ENCODE results near the gene AQP2.
"Not testable (repeated sequence)": the region's sequence is repeated elsewhere in the genome, so short reads cannot be mapped to it uniquely, and the experiment has no call there.

Gene AQP2

DNA sequence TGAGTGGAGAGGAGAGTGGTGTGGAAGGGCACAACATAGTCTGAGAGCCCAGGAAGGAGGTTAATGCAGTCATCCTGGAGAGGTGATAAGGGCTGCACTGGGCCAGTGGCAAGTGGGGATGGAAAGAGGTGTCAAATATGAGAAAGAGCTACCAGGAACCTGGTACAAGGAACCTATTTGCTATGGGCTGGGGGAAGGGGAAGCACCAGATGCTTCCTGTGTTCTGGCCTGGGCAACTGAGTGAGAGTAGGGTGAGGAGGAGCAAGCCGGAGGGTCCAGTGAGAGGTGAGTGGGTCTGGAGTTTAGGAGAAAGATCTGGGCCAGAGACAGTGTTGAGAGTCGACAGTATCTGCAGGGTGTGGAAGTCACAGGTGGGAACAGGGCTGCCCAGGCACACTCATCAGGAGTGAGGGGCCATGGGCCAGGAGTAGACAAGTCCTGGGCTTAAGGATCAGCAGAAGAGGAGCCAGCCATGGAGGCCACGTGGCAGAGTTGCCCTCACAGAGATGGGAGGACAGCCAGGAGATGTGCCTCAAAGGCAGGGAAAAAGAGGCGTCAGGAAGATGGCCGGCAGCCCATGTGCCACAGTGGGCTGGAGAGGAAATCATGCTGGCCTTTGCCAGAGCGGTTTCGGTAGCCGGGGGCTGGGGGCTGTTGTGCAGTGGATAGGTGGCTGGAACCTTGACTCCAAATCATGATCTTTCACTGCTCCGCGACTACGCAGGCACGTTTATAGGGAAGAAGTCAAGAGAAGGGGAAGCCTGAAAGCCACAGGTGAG is 19.3 kb downstream of the AQP2 start:
- no peak for DNase-seq (ENCODE audit: low read depth)

DNA sequence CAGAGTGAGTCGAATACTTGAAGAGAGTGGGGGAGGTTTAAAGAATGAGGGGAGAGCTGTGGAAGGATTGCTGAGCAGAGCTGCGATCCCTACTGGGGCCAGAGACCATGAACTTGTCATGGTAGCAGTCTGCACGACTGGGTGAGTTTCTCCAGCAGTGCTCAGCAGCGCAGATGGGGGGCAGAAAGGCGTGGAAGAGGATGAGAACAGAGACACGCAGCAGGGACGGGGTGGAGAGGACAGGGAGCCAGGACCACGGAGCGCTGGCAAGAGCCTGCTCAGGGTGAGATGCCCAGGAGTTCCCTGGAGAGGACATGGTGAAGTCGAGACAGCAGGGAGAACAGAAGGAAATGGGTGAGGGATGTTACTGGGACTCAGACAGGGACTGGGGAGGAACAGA is 20.1 kb downstream of the AQP2 start:
- no peak for DNase-seq (ENCODE audit: low read depth)

DNA sequence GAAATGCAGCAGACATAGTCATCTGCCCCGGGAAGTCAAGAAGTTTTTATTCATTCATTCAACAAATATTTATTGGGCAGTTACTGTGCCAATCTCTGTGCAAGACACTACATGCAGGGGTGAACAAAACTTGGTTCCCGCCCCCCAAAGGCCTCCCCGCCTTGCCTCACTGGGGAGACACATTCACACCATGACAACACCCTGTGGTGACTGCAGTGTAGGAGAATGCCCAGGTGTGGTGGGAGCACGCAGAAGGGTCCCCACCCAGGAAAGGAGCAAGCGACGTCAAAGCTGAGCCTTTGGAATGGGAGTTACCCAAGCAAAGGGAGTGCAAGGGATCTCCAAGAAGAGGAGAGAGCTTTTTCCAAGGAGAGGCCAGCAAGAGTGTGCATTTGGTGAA is 20.6 kb downstream of the AQP2 start:
- DNase-seq (ENCODE audit: low read depth): no peak

DNA sequence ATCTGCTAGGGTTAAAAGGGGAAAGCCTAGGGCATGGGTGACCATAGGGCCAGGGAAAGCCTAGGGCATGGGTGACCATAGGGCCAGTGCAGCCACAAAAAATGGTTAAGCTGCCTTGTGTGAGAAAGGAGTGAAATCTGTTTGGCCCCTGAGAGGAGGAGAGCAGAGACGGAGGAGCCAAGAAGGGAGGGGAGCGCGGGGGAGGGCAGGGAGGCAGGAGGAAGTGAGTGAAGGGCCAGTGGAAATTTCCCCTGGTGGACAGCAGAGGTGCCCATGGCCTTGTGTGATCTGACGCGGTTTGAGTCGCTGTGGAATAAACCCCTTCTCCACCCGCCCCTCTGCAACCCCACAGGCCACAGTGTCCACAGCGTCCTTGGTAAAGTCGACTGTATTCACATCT is 21.6 kb downstream of the AQP2 start:
- no peak for DNase-seq (ENCODE audit: low read depth)

DNA sequence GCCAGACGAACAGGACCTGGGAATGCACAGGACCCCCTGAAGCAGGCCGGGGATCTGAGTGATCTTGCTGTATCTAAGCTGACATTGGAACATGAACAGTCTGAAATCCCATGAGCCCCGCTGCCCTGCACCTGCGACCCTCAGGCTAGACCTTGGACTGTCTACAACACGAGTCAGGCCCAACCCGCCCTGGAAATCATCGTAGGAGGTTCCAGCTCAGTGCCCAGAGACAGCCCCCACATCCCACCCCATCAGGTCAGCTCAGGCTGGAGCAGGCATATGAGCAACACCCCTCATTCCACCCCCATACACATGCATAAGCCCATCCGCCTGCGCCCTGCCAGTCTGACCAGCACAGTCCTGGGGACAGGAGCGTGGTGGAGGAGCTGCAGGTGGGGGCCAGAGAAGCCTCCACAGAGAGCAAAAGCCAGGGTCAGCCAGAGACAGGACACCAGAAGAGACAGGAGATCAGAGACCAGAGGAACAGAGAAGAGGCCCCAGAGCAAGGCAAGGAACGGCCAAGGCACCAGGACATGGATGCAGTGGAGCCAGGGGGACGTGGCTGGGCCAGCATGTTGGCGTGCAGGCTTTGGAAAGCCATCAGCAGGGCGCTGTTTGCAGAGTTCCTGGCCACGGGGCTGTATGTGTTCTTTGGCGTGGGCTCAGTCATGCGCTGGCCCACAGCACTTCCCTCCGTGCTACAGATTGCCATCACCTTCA is 22.3 kb downstream of the AQP2 start, which contains the start of gene AQP6:
AQP6 (plus strand) TSS at position 307 of the 720 bp plus-strand sequence; CDS start at position 534, 227 bp downstream.
- no peak for DNase-seq (ENCODE audit: low read depth)

DNA sequence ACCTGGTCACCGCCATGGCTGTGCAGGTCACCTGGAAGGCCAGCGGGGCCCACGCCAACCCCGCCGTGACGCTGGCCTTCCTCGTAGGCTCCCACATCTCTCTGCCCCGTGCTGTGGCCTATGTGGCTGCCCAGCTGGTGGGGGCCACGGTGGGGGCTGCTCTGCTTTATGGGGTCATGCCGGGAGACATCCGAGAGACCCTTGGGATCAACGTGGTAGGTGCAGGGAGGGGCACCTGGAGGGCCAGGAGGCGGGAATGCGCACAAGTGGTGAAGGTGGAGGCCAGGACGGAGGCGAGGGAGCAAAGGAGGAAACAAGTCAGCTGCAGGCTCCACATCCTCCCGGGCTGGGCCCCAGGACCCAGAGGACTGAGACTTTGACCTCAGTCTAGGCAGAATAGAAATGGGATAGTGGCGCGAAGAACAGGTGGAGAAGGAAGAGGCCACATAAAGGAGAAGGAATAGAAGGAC is 22.9 kb downstream of the AQP2 start:
- no peak for DNase-seq (ENCODE audit: low read depth)

DNA sequence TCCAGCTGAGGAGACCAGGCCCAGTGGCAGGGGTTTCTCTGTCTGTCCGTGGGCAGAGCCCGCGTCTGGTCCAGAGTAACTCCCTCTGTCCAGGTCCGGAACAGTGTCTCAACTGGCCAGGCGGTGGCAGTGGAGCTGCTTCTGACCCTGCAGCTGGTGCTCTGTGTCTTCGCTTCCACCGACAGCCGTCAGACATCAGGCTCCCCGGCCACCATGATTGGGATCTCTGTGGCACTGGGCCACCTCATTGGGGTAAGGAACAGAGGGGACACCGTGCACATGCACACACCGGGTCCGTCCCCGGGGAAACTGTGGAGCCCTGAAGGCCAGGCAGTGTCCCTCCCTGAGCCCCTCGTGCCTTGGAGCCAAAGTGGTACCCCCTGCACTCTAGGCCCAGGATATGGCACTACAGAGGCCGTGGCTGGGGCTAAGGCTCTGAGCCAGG is 23.7 kb downstream of the AQP2 start:
- no peak for DNase-seq (ENCODE audit: low read depth)

DNA sequence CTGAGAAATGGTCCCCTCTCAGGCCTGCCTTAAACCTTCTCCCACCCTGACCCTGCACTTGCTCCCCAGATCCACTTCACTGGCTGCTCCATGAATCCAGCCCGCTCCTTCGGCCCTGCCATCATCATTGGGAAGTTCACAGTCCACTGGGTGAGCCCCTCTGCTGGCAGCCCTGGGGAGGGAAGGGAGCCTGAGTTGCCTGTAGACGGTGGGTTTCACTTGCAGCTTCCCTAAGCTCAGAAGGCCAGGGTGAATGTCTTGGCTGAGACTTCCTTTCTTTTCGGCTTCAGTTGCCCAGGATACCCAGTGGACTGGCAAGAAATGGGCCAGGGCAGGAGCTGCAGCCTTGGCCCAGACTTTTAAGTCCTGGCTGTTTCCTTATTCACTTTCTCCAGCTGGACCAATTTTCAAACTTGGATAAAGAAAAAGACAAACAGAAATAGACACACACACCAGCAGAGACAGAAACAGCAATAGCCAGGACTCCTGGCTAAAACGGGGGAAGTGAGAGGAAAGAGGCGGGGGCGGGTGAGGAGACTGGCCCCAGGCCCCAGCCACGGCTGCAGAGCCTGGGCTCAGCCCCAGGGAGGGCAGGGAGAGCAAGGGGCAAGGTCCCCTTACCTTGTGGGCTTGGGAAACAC is 24.3 kb downstream of the AQP2 start:
- no peak for DNase-seq (ENCODE audit: low read depth)

DNA sequence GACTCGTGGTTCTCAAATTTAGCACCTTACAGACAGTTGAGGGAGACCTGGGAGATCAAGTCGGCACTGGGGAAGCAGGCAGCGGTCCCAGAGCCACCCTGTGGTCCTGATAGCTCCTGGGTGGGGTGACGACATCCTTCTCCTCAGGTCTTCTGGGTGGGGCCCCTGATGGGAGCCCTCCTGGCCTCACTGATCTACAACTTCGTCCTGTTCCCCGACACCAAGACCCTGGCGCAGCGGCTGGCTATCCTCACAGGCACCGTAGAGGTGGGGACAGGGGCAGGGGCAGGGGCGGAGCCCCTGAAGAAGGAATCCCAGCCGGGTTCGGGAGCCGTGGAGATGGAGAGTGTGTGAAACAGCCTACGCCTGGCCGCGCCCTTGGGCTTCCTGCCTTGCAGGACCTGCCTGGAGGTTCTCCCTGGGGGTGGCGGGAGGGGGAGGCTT is 24.8 kb downstream of the AQP2 start:
- no peak for DNase-seq (ENCODE audit: low read depth)

DNA sequence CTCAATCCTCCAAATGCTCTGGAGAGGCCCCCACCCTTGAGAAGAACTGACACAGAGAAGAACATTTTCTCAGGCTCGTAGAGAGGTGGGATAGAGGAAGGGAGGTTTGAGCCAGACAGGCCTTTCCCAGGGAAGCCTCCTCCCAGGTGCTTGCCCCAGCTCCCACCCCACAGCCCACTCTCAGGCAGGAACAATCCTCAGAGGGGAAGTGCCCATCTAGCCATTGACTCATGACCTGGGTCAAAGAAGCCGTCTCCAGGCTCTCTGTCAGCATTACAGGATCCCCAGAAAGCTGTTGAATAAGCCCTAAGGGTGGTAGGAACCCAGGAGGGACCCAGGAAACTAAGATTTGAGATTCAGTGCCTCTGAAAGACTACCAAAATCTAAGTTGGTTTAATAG is 26.0 kb downstream of the AQP2 start:
- no peak for DNase-seq (ENCODE audit: low read depth)

DNA sequence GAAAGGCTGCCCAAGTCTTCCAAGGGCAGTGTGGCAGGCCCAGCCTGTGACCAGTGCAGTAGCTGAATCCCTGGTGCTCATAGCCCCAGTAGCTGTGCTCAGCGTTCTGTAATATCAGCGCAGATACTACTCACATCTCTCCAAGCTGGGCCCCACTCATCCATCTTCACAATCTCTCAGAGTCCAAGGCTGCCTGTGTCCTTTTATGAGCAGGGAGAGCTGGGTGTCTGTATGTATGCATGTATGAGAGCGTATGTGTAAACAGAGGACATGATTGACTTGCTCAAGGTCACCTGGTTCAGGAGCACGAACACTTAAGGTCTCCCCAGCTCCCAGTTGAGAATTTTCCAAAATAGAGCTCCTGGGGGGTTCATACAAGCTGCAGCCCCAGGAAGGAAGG is 27.6 kb downstream of the AQP2 start:
- no peak for DNase-seq (ENCODE audit: low read depth)

DNA sequence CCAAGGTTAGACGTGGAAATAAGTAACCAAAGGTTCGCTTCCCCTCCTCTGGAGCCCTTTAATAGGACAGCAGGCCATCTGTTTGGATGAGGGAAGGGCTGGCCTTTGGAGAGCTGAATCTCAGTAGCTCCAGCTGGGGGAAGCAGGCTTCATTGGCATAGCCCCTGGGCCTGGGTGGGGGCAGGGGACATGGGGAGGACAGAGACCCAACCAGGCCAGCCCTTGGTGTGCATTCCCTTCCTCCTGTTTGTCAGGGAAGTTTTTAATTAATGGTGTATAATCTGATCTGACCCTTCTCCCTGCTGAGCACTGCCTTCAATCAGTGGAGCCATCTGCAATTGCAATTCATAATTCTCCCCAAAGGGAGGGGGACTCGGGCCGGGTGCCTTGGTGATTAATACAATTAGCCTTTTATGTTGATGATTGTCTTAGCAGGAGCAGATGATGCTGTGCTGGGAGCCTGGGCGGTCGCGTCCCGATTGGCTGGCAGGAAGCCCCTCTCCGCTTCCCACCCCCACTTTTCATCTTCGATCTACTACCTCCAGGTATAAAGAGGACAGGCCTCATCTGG is 28.6 kb downstream of the AQP2 start:
- DNase-seq (ENCODE audit: low read depth): no peak

DNA sequence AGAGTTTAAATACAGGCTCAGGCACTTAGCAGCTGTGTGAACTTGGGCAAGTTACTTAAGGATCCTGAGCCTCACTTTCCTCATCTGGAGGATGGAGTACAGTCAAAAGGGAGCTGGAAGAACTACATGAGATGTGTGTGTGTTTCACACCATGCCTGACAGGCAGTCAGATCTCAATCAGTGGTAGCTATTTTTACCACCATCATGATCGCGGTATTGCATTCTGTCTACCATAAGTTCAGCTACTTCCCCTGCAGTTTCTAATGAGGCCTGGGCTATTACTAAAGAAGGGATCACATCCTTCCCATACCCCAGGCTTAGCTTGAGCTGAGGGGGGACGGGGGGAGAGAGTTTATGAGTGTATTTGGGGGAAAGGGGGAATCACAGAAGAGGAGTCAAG is 29.3 kb downstream of the AQP2 start:
- no peak for DNase-seq (ENCODE audit: low read depth)

DNA sequence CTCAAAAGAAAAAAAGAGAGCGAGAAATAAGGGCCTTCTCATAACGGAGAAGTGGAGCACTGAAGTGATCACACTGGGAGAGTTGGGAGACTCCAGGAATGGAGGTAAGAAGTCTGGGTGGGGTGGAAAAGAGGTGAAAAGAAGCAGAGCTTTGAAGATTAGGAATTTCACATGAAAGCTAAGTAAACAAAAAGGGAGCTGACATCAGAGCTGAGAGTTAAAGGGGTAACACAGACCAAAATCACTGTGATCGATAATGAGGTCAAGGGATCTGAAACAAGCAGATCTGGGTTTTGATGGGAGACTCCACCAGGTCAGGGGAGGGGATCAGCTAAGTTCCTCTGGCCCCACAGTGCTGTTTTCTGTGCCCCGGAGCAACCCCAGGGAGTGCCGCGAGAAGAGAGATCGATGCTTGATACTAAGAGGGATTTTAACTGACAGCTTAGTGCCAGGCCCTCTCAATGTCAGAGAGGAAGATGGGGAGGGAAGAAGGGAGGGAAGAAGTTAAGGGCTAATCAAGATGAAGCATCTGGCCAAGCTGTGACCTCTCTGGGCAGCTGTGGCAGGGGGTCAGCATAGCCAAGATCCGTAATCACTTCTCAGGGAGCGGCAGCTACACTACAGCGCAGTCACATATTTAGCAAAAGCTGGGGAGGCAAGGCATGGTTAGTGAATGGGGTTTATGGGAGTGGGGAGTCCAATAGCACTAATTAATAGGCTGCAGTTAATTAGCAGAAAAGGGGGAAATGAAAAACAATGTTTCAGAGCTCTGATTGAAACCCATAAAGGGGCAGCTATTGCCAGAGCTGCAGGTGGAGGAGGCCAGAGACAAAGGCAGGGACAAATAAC is 30.2 kb downstream of the AQP2 start:
- DNase-seq (ENCODE audit: low read depth): no peak

DNA sequence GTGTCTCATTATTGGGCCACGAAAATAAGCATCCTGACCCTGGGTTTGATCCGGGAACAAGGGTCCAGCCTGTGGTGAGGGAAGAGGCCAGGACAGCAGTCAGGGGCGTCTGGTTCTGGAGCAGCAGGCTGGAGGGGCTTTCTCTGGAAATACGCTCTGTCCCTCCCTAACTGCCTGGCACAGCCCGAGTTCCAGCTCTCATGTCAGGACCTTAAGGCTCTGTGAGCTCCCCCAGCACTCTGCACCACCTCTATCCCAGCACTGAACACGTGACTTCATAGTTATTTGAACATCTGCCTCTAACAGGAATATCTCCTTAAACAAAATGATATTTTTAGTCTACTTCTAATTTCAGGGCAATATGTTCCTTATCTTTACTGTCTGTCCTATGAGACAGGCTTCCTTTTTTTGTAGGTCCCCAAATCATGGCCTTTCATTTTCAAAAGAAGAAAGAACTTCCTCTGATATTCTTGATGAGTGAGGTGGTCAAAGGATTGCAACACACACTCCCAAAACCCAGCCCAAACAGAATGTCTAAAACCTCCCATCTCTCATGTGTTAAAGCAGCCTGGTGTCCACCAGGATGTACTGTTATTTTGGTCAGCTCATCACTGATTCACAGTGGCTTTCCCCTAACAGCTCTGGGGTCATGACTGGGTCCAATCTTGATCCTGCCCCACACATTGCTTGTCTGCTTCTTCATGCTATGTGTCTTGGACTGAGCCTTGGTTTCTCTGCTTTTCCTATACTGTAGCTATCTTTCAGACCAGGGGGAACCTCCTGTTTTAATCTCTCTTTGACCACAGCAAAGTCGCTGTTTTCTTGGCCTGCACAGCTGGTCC is 31.9 kb downstream of the AQP2 start:
- DNase-seq (ENCODE audit: low read depth): no peak

DNA sequence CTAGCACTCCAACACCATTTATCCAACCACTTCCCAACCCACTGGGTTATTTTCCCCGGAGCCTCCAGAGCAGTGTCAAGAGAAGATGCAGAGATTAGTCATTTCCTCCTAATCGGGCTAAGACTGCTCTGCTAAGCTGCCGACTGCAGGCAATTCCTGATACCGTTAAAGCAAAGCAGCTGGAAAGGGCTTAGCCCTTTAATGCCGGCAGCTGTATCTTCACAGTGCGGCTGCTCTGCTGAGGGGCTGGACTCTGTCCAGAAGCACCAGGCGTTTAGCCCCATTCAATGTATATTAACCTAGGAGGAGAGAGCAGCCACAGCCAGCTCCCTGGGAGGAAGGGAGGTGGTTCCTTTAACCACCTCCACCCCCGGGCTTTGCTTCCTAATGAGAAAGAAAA is 33.4 kb downstream of the AQP2 start:
- DNase-seq (ENCODE audit: low read depth): no peak

DNA sequence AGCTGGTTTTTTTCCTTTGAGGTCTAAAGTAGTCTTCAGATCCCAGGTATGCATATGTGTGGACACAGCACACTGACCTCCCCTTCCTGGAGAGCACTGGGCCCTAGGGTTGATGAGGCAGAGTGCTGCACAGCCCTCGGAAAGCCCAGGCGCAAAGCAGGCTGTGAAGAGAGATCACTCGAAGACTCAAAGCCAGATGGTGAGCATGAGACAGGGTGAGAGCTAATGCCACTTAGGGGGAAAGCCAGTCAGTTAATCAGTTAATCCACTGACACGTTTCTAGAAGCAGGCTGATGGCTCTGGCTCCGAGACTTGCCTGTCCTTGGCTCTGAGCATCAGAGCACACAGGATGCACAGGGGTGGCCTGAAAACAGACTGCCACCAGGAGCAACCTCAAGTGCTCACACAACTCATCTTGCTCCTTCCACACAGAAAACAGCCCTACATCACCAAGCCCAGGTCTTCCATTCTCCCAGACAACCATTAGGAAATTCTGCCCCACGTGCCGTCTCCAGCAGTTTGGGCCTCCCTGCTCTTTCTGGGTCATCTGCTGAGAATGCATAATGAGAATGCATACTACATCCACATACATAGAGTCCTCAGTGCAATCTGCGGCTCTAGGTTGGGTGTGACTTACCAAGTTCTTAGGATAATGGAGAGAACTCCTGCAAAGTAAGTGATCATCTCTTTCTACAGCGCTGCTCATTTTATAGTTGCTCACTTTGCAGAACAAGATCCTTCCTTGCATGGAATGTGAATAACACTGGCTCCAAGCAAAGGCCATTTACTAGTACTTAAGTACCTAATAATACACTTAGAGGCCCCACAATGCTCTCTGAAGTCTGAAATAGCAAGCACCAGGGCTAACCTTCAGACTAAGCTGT is 34.2 kb downstream of the AQP2 start:
- DNase-seq (ENCODE audit: low read depth): no peak

DNA sequence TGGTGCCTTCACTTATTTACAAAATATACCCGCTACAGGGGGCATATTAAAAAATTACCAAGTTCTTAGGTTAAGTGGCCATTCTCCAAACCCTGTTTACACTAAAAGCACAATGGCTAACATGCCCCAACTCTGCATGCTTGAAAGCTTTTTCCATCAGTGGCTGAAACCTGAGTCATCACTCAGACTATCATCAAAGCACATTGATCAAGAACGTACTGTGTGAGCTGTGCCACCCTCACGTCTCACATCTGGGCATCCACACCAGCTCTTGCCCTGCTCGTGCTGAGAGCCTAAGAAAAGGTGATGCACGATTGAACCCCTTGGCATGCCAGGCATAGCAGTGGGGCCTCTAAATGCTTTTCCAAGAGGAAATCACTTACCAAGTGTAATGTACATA is 35.4 kb downstream of the AQP2 start:
- DNase-seq (ENCODE audit: low read depth): no peak

DNA sequence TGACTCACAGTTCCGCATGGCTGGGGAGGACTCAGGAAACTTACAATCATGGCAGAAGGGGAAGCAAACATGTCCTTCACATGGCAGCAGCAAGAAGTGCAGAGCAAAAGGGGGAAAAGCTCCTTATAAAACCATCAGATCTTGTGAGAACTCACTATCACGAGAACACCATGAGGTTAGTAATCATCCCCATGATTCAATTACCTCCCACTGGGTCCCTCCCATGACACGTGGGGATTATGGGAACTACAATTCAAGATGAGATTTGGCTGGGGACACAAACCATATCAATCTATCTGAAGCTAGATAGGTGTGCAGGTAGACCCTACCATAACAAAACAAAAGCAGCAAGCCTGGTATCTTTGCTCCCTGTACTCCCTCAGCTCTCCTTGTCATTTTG is 35.9 kb downstream of the AQP2 start:
- DNase-seq (ENCODE audit: low read depth): not testable (repeated sequence)

Measured in stimulated activated CD8-positive, alpha-beta memory T cell treated with anti-CD3 and anti-CD28 coated beads, Interleukin-12 subunit alpha, Interleukin-12 subunit beta, amount 100 ng/mL, for 4 hours (primary cell).